Small intestine (tissue), 7 donors: Measurements from ENCODE around the gene EFHC2. TPM values are rescaled to one million over a fixed set of nuclear protein-coding genes. Genes with fewer than 3 reads are reported as not detected.

ENCODE experiments used
- DNase-seq, 2 donors: peaks; one replicate each; pipeline versions ENCODE4 v3.0.0 to v3.0.0-alpha.2; 2013
- FAIRE-seq: peaks from 2 replicates; lab custom pipeline; 2012; peaks lifted over from hg19 to GRCh38; lab: Jason Lieb, UNC
- H3K27ac ChIP-seq, 3 donors: one replicate each; pipeline ENCODE4 v1.5.1; 2013; ENCODE audit warnings: low read length in 2 of 3, mild to moderate bottlenecking in 2 of 3, control low read depth in 1 of 3, inconsistent platforms in 1 of 3, low read depth in 1 of 3, moderate library complexity in 1 of 3
- H3K27me3 ChIP-seq, 3 donors: one replicate each; pipeline ENCODE4 v1.6.1; 2013; ENCODE audit warnings: low read length in 3 of 3, inconsistent platforms in 1 of 3; ENCODE audit not compliant: control insufficient read depth in 3 of 3, insufficient read depth in 3 of 3
- H3K36me3 ChIP-seq, 3 donors: one replicate each; pipeline ENCODE4 v1.6.1; 2013; ENCODE audit warnings: low read length in 3 of 3, inconsistent platforms in 1 of 3, low read depth in 1 of 3, mild to moderate bottlenecking in 1 of 3, moderate library complexity in 1 of 3; ENCODE audit not compliant: control insufficient read depth in 3 of 3, insufficient read depth in 2 of 3
- H3K4me1 ChIP-seq, 3 donors: one replicate each; pipeline ENCODE4 v1.6.1; 2013; ENCODE audit warnings: low read length in 2 of 3, inconsistent platforms in 1 of 3, low read depth in 1 of 3, mild to moderate bottlenecking in 1 of 3, moderate library complexity in 1 of 3; ENCODE audit not compliant: control insufficient read depth in 3 of 3, insufficient read depth in 2 of 3
- H3K4me3 ChIP-seq, 3 donors: one replicate each; pipeline ENCODE4 v1.5.1; 2013; ENCODE audit warnings: low read length in 3 of 3, control low read depth in 1 of 3, inconsistent platforms in 1 of 3, low read depth in 1 of 3, mild to moderate bottlenecking in 1 of 3, moderate library complexity in 1 of 3
- H3K9me3 ChIP-seq, 2 donors: one replicate each; pipeline ENCODE4 v1.6.1; 2013; ENCODE audit warnings: low read depth in 1 of 2, low read length in 1 of 2; ENCODE audit not compliant: control insufficient read depth in 2 of 2, insufficient read depth in 1 of 2
- WGBS, 3 donors: extraction: QIAGEN DNeasy Blood & Tissue Kit; methylation state at CpG; one replicate each; pipeline ENCODE4 v1.1.7; 2013; 5-methylcytosine and 5-hydroxymethylcytosine counted together
- polyA plus RNA-seq, 4 donors: library from polyadenylated mRNA; stranded (reverse) in 3 of 4; unstranded in 1 of 4; fragments of 200-250 nt in 3 of 4; fragments of 120-200 nt in 1 of 4; gene quantifications; one replicate each; pipeline versions ENCODE4 v1.2.1 to v1.2.3, GENCODE V29; 2013
- donor health status: healthy with polysubstance abuse.
- donor health status: control.
- donor health status: control.
- donor health status: Bipolar disorder and iron deficiency.
- donor health status: healthy.

The EFHC2 gene
- polyA plus RNA-seq, 4 donors: 0.54 to 3.7 (median 0.78) TPM; not detected in 1

DNA sequence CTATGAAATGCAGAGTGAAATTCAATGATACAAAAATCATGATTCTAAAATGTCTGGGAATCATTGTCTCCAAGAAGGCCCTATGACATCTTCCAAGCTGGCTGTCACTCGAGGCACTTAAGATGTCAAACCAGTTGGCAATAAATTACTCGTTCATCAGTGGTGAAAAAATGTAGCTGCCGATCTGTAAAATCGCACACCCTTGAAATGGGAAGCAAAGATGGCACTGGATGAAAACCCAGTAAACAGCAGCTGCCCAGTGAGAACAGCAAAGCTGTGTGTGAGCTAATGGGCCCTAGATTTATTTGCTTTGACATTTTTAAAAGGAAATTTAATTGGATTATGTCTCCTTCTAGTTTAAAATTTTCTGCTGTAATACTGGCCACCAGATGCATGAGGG is 188.3 kb downstream of the EFHC2 start:
- Histone ChIP-seq H3K27me3 (no peaks in the 10 kb centered on the region), H3K4me3 (no peak overlapping the region), H3K27ac (no peak overlapping the region), H3K9me3 (no peaks in the 10 kb centered on the region), H3K4me1 (no peaks in the 10 kb centered on the region), H3K36me3 (no peaks in the 10 kb centered on the region)
- 71 to 79% (median 71%) methylated on average over 4 of the region's 4 CpGs for WGBS, 3 donors
- no peak for DNase-seq
- FAIRE-seq: no peak

DNA sequence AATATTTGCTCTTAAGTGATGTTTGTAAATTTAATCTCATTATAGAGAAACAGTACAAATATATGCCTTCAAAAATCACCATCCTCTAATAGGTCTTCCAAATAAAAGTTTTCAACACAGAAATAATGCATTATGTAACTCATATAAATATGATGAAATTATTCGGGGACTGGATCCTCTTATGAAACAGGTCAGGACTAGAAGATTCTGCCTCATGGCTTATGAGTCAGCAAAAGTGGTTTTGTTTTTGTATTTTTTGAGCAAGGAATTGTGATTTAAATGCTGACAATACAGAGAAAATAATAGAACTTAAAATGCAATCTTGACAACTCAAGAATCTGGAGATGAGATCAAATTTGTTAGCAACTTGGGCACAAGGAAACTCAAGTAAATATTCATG is 190.6 kb downstream of the EFHC2 start:
- H3K27me3 ChIP-seq: no peaks in the 10 kb centered on the region
- H3K36me3 ChIP-seq: no peaks in the 10 kb centered on the region
- H3K4me1 ChIP-seq: no peaks in the 10 kb centered on the region
- DNase-seq (no peak), FAIRE-seq (no peak)
- no peak overlapping the region for H3K27ac ChIP-seq
- no peaks in the 10 kb centered on the region for H3K9me3 ChIP-seq
- whole genome bisulfite sequencing, 3 donors: 71 to 79% (median 78%) methylated on average over 1 of the region's 1 CpG
- no peak overlapping the region for H3K4me3 ChIP-seq

DNA sequence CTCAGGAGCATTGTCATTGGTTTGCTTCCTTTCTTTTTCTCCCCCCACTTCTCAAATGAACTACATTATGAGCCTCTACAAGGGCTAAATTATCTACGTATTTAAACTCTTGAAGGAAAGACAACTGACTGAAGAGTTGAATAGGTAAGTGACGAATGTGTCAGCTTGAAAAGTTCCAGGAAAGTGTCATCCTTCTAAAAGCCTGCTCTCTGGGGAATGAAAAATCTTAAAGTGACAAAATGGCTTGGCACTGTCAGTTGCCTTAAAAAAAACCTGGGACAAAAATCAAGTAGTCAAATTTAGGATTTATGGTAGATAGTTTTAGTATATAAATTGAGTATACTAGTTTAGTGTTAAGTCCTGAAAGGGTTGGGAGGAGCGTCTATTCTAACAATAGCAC is 196.3 kb downstream of the EFHC2 start:
- H3K9me3 ChIP-seq: no peaks in the 10 kb centered on the region
- H3K4me1 ChIP-seq: peaks cover 0 to 6% (median 0%) of the 10 kb centered on the region in 3 donors
- no peaks in the 10 kb centered on the region for H3K27me3 ChIP-seq
- H3K36me3 ChIP-seq: no peaks in the 10 kb centered on the region
- H3K27ac ChIP-seq: no peak overlapping the region
- no peak for FAIRE-seq
- no peak for DNase-seq
- WGBS, 3 donors: 21 to 61% (median 33%) methylated on average over 3 of the region's 3 CpGs
- no peak overlapping the region for H3K4me3 ChIP-seq

DNA sequence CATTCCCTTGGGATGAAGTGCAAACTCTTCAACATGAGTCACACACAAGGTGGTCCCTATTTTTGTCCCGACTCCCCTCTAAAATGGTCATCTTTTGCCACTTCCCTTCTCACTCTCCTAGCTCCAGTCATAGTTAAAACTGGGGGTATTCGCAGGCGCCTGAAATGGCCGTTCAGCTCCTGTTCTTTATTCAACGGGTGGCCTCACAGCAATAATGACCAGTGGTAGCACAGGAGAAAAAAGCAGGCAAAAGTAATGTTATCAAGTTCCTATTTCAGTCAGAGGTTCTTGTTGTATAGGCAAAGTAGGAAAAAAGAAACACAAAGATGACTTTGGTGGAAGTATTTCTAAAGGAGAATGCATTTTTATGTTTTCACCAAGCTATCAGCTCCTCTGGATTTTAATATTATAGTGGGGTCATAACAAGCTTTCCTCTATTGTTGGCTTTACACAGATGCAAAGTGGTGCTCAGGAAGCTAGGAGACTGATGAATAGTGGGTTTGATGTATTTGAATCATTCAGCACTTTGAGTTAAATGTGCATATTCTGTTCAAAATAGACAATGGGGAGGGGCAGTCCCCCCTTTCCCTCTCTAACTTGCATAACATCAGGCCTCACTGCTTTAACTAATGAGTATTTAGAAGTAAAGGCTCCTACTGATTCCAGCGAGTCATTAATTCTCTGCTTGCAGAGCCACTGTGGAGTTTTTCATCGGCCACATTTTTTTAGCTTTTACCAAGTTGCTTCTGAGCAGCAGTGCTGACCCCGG is 199.1 kb downstream of the EFHC2 start:
- Histone ChIP-seq H3K4me3 (no peak overlapping the region), H3K27ac (no peak overlapping the region), H3K27me3 (no peaks in the 10 kb centered on the region), H3K9me3 (no peaks in the 10 kb centered on the region), H3K36me3 (no peaks in the 10 kb centered on the region), H3K4me1 (peaks cover 0 to 6% (median 0%) of the 10 kb centered on the region in 3 donors)
- WGBS, 3 donors: 50 to 75% (median 68%) methylated on average over 8 of the region's 8 CpGs
- DNase-seq (no peak), FAIRE-seq (no peak)

DNA sequence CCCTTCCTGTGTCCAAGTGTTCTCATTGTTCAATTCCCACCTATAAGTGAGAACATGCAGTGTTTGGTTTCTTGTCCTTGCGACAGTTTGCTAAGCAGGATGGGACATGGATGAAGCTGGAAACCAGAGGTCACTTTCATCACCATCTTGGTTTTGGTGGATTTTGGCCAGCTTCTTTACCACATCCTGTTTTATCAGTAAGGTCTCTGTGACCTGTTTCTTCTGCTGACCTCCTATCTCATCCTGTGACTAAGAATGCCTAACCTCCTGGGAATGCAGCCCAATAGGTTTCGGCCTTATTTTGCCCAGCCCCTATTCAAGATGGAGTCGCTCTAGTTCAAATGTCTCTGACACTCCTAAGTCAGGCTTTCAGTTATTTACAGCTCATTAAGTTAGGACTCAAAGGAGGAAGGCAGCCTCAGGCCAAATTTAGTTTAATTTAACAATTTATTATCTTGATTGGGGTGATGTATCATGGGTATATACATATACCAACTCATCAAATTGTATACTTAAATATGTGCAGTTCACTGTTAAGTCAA is 200.3 kb downstream of the EFHC2 start:
- no peak for FAIRE-seq
- 92 to 100% (median 97%) methylated on average over 3 of the region's 3 CpGs for WGBS, 3 donors
- peaks cover 0 to 6% (median 0%) of the 10 kb centered on the region in 3 donors for H3K4me1 ChIP-seq
- no peak overlapping the region for H3K4me3 ChIP-seq
- H3K27ac ChIP-seq: no peak overlapping the region
- H3K9me3 ChIP-seq: no peaks in the 10 kb centered on the region
- DNase-seq: no peak
- no peaks in the 10 kb centered on the region for H3K27me3 ChIP-seq
- H3K36me3 ChIP-seq: no peaks in the 10 kb centered on the region

DNA sequence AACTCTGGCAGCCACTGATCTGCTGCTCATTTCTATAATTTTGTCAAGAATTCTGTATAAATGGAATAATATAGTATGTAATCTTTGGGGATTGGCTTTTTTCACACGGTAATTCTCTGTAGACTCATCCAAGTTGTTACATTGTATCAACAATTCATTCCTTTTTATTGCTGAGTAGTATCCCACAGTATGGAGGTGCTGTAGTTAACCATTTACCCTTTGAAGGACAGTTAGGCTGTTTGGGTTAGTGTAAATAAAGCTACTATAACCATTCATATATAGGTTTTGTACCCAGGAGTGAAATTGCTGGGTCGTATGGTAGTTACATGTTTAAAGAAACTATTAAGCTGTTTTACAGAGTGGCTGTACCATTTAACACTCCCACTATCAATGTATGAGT is 213.3 kb downstream of the EFHC2 start:
- Histone ChIP-seq H3K9me3 (no peaks in the 10 kb centered on the region), H3K4me1 (no peaks in the 10 kb centered on the region), H3K36me3 (no peaks in the 10 kb centered on the region), H3K4me3 (no peak overlapping the region), H3K27ac (no peak overlapping the region), H3K27me3 (no peaks in the 10 kb centered on the region)
- DNase-seq: no peak
- WGBS, 3 donors: 29 to 59% (median 54%) methylated on average over 2 of the region's 2 CpGs
- no peak for FAIRE-seq

DNA sequence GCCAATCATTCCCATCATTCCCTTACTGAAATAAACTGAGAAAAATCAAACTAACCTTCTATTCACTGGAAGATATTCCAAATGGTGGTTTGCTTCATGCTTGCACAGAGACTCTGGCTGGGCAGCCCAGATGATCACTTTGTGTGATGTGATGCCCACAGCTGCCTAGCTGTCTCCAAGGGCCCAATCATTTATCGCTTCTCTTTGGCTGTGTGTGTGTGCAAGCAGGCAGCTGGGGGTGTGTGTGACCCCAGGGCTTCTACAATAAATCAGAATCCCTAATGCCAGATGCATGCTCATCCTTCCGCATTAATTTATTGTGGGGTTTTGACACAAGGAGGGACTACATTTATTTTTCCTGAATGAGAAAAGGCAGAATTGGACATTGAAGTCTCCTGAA is 230.1 kb downstream of the EFHC2 start:
- Histone ChIP-seq H3K4me1 (no peaks in the 10 kb centered on the region), H3K36me3 (no peaks in the 10 kb centered on the region), H3K4me3 (no peak overlapping the region), H3K27me3 (no peaks in the 10 kb centered on the region), H3K27ac (no peak overlapping the region), H3K9me3 (no peaks in the 10 kb centered on the region)
- DNase-seq: no peak
- FAIRE-seq: no peak
- 92 to 97% (median 95%) methylated on average over 2 of the region's 2 CpGs for WGBS, 3 donors

DNA sequence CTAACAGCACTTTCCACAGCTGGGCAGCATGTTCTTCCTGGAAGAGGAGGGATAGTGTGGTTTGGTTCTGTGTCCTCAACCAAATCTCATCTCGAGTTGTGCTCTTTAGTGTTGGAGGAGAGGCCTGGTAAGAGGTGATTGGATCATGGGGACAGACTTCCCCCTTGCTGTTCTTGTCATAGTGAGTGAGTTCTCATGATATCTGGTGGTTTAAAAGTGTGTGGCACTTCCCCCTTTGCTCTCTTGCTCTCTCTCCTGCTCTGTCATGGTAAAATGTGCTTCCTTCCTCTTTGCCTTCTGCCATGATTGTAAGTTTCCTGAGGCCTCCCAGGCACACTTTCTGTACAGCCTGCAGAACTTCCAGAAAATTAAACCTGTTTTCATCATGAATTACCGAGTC is 236.6 kb downstream of the EFHC2 start:
- FAIRE-seq (no peak), DNase-seq (no peak)
- 60 to 76% (median 72%) methylated on average over 2 of the region's 2 CpGs for WGBS, 3 donors
- Histone ChIP-seq H3K27ac (no peak overlapping the region), H3K36me3 (no peaks in the 10 kb centered on the region), H3K4me1 (no peaks in the 10 kb centered on the region), H3K27me3 (no peaks in the 10 kb centered on the region), H3K9me3 (peaks cover 0 to 4% of the 10 kb centered on the region in 2 donors), H3K4me3 (no peak overlapping the region)
